ENCODE measurements around the gene ACP3.
A peak's percentile ranks its signal among the peaks of the same experiment; 100 is the strongest.

Gene ACP3

DNA sequence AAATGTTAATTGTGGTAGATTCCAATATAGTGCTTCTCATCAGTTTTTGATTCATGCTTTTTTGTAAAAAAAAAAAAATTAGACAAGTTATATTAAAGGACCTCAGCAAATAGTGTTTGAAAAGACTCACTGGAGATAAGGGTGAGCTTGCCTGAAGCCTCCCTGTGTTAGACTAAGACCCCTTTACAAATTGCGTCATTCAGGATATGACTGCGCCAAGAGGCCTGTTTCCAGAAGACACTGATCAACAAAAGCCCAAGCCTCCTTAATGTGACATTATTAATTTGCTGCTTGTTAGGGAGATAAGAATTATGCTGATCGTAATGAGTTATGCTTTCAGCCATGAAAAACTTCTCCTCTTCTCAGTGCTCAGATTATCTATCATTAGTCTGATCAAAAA is 87.1 kb downstream of the ACP3 start:
- H3K4me3 ChIP-seq (ENCODE audit: low read depth, low read length), result no peak overlapping the region
- TF ChIP-seq, protein P1, sequence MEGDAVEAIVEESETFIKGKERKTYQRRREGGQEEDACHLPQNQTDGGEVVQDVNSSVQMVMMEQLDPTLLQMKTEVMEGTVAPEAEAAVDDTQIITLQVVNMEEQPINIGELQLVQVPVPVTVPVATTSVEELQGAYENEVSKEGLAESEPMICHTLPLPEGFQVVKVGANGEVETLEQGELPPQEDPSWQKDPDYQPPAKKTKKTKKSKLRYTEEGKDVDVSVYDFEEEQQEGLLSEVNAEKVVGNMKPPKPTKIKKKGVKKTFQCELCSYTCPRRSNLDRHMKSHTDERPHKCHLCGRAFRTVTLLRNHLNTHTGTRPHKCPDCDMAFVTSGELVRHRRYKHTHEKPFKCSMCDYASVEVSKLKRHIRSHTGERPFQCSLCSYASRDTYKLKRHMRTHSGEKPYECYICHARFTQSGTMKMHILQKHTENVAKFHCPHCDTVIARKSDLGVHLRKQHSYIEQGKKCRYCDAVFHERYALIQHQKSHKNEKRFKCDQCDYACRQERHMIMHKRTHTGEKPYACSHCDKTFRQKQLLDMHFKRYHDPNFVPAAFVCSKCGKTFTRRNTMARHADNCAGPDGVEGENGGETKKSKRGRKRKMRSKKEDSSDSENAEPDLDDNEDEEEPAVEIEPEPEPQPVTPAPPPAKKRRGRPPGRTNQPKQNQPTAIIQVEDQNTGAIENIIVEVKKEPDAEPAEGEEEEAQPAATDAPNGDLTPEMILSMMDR (IDR thresholded peaks at IDR 0.05; ENCODE audit: control insufficient read depth, extremely low read depth, insufficient read depth), result no peak
- no peak for DNase-seq (ENCODE audit: low read depth)

- no peak overlapping the region for H3K4me3 ChIP-seq (ENCODE audit: low read depth, low read length)
- DNase-seq (ENCODE audit: low read depth), result peak; percentile 42
Measured at GRCh38 chr3:132405188-132405587, 88.0 kb downstream of the ACP3 start.

GRCh38 chr3:132405609-132406299 is 88.5 kb downstream of the ACP3 start:
- TF ChIP-seq, protein P1 (IDR thresholded peaks at IDR 0.05; ENCODE audit: control insufficient read depth, extremely low read depth, insufficient read depth), result no peak
- no peak overlapping the region for H3K4me3 ChIP-seq (ENCODE audit: low read depth, low read length)
- no peak for DNase-seq (ENCODE audit: low read depth)

More at GRCh38 chr3:132405188-132405587, 88.0 kb downstream of the ACP3 start:
- TF ChIP-seq, protein P1 (IDR thresholded peaks at IDR 0.05; ENCODE audit: control insufficient read depth, extremely low read depth, insufficient read depth), result no peak

- DNase-seq (ENCODE audit: low read depth), result no peak
- TF ChIP-seq, protein P1 (IDR thresholded peaks at IDR 0.05; ENCODE audit: control insufficient read depth, extremely low read depth, insufficient read depth), result no peak
- no peak overlapping the region for H3K4me3 ChIP-seq (ENCODE audit: low read depth, low read length)
Measured at GRCh38 chr3:132406587-132406986, 89.4 kb downstream of the ACP3 start.

DNA sequence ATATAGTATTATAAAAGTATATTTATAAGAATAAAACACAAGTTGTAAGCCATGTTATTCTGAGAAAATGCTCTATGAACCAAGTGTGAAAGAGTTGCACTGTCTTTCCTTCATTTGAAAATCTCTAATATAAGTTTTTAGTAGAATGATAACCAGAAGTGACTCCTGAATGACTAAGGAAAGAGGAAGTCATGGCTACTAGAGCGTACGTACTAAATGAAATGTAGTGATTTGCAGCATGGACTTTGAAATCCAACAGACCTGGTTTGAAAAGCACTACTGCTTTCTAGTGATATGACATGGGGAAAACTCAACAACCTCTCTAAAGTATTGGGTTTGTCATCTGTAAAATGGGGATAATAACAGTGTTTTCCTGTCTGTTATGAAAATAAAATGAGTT is 89.8 kb downstream of the ACP3 start:
- TF ChIP-seq, protein P1 (IDR thresholded peaks at IDR 0.05; ENCODE audit: control insufficient read depth, extremely low read depth, insufficient read depth), result no peak
- no peak for DNase-seq (ENCODE audit: low read depth)
- H3K4me3 ChIP-seq (ENCODE audit: low read depth, low read length), result no peak overlapping the region
